Ishikawa (cell line): Measurements from ENCODE around the gene P2RY1.

Source experiments
- CEBPB ChIP-seq: IDR thresholded peaks from 2 replicates; pipeline ENCODE4 v1.6.1; 2012
- CREB1 ChIP-seq: IDR thresholded peaks from 2 replicates; pipeline ENCODE4 v1.6.1; 2012; ENCODE audit warnings: low read depth
- EGR1 ChIP-seq: IDR thresholded peaks from 2 replicates; pipeline ENCODE4 v1.6.1; 2012
- EP300 ChIP-seq: IDR thresholded peaks from 2 replicates; pipeline ENCODE4 v1.6.1; 2012; ENCODE audit warnings: borderline replicate concordance
- FOXM1 ChIP-seq: IDR thresholded peaks from 2 replicates; pipeline ENCODE4 v1.6.1; 2012; ENCODE audit warnings: low read depth, borderline replicate concordance
- MAX ChIP-seq: IDR thresholded peaks from 2 replicates; pipeline ENCODE4 v1.6.1; 2012
- RAD21 ChIP-seq: IDR thresholded peaks from 2 replicates; pipeline ENCODE4 v1.6.1; 2012; ENCODE audit warnings: low read depth
- REST ChIP-seq: IDR thresholded peaks from 2 replicates; pipeline ENCODE4 v1.6.1; 2012; ENCODE audit warnings: low read depth, mild to moderate bottlenecking
- TAF1 ChIP-seq: IDR thresholded peaks from 2 replicates; pipeline ENCODE4 v1.6.1; 2012; ENCODE audit warnings: low read depth, mild to moderate bottlenecking
- TCF12 ChIP-seq: IDR thresholded peaks from 2 replicates; pipeline ENCODE4 v1.6.1; 2012; ENCODE audit warnings: low read depth
- TEAD4 ChIP-seq: IDR thresholded peaks from 2 replicates; pipeline ENCODE4 v1.6.1; 2012
- USF1 ChIP-seq: IDR thresholded peaks from 2 replicates; pipeline ENCODE4 v1.6.1; 2012
- YY1 ChIP-seq: IDR thresholded peaks from 2 replicates; pipeline ENCODE4 v1.6.1; 2012; ENCODE audit warnings: low read depth
- ZBTB7A ChIP-seq: IDR thresholded peaks from 2 replicates; pipeline ENCODE4 v1.6.1; 2012; ENCODE audit warnings: low read depth

- TF ChIP-seq EP300, result no peak
- TF ChIP-seq REST, result no peak
- no peak for TF ChIP-seq MAX
- no peak for TF ChIP-seq EGR1
- TF ChIP-seq TAF1, result no peak
- TF ChIP-seq TCF12, result no peak
- no peak for TF ChIP-seq YY1
- TF ChIP-seq CREB1, result no peak
- TF ChIP-seq CEBPB, result no peak
- TF ChIP-seq RAD21, result no peak
- TF ChIP-seq FOXM1, result no peak
- TF ChIP-seq TEAD4, result no peak
- TF ChIP-seq ZBTB7A, result no peak
- no peak for TF ChIP-seq USF1
These were observed 7.5 kb downstream of the P2RY1 start for GRCh38 chr3:152842413-152842812.
